ENCODE measurements around the gene RLBP1.
A peak's percentile ranks its signal among the peaks of the same experiment; 100 is the strongest.

Gene RLBP1

GRCh38 chr15:89218531-89218930, 2.8 kb downstream of the RLBP1 start:
- Mint-ChIP-seq H3K27ac (no peak overlapping the region), H3K4me3 (no peak overlapping the region)

GRCh38 chr15:89217686-89218376, 3.5 kb downstream of the RLBP1 start:
- H3K27ac Mint-ChIP-seq, result no peak overlapping the region
- no peak overlapping the region for H3K4me3 Mint-ChIP-seq
- H3K27me3 Mint-ChIP-seq (ENCODE audit: low read depth), result peaks cover 10% of the 10 kb centered on the region
- H3K36me3 Mint-ChIP-seq (ENCODE audit: low read depth), result no peaks in the 10 kb centered on the region
- H3K9me3 Mint-ChIP-seq, result no peaks in the 10 kb centered on the region
- no peaks in the 10 kb centered on the region for H3K4me1 Mint-ChIP-seq (ENCODE audit: low read depth)

More at GRCh38 chr15:89218531-89218930, 2.8 kb downstream of the RLBP1 start:
- Mint-ChIP-seq H3K9me3 (no peaks in the 10 kb centered on the region), H3K27me3 (ENCODE audit: low read depth) (peaks cover 4% of the 10 kb centered on the region), H3K4me1 (ENCODE audit: low read depth) (no peaks in the 10 kb centered on the region), H3K36me3 (ENCODE audit: low read depth) (no peaks in the 10 kb centered on the region)

GRCh38 chr15:89217031-89217430, 4.3 kb downstream of the RLBP1 start:
- no peaks in the 10 kb centered on the region for H3K9me3 Mint-ChIP-seq
- no peaks in the 10 kb centered on the region for H3K36me3 Mint-ChIP-seq (ENCODE audit: low read depth)
- no peak overlapping the region for H3K27ac Mint-ChIP-seq
- no peaks in the 10 kb centered on the region for H3K4me1 Mint-ChIP-seq (ENCODE audit: low read depth)
- peaks cover 10% of the 10 kb centered on the region for H3K27me3 Mint-ChIP-seq (ENCODE audit: low read depth)
- no peak overlapping the region for H3K4me3 Mint-ChIP-seq

- Mint-ChIP-seq H3K27ac (no peak overlapping the region), H3K4me3 (no peak overlapping the region), H3K9me3 (no peaks in the 10 kb centered on the region), H3K4me1 (ENCODE audit: low read depth) (no peaks in the 10 kb centered on the region), H3K36me3 (ENCODE audit: low read depth) (no peaks in the 10 kb centered on the region), H3K27me3 (ENCODE audit: low read depth) (peaks cover 10% of the 10 kb centered on the region)
Measured at GRCh38 chr15:89215627-89216026, 5.8 kb downstream of the RLBP1 start.

GRCh38 chr15:89211678-89212170, 9.7 kb downstream of the RLBP1 start:
- no peak overlapping the region for H3K4me3 Mint-ChIP-seq
- no peak overlapping the region for H3K27ac Mint-ChIP-seq
- H3K36me3 Mint-ChIP-seq (ENCODE audit: low read depth), result no peaks in the 10 kb centered on the region
- peaks cover 8% of the 10 kb centered on the region for H3K4me1 Mint-ChIP-seq (ENCODE audit: low read depth)
- H3K9me3 Mint-ChIP-seq, result no peaks in the 10 kb centered on the region
- H3K27me3 Mint-ChIP-seq (ENCODE audit: low read depth), result peaks cover 10% of the 10 kb centered on the region

GRCh38 chr15:89209057-89209456, 12.3 kb downstream of the RLBP1 start:
- no peak overlapping the region for H3K4me3 Mint-ChIP-seq
- H3K9me3 Mint-ChIP-seq, result no peaks in the 10 kb centered on the region
- H3K27me3 Mint-ChIP-seq (ENCODE audit: low read depth), result peaks cover 10% of the 10 kb centered on the region
- no peak overlapping the region for H3K27ac Mint-ChIP-seq
- H3K36me3 Mint-ChIP-seq (ENCODE audit: low read depth), result no peaks in the 10 kb centered on the region
- peaks cover 22% of the 10 kb centered on the region for H3K4me1 Mint-ChIP-seq (ENCODE audit: low read depth)

GRCh38 chr15:89208256-89208655, 13.1 kb downstream of the RLBP1 start:
- Mint-ChIP-seq H3K36me3 (ENCODE audit: low read depth) (peaks cover 1% of the 10 kb centered on the region), H3K4me3 (no peak overlapping the region), H3K9me3 (no peaks in the 10 kb centered on the region), H3K4me1 (ENCODE audit: low read depth) (peaks cover 29% of the 10 kb centered on the region), H3K27ac (no peak overlapping the region), H3K27me3 (ENCODE audit: low read depth) (peaks cover 3% of the 10 kb centered on the region)

- Mint-ChIP-seq H3K27me3 (ENCODE audit: low read depth) (no peaks in the 10 kb centered on the region), H3K4me3 (peak overlapping the region; percentile 5), H3K36me3 (ENCODE audit: low read depth) (peaks cover 1% of the 10 kb centered on the region), H3K4me1 (ENCODE audit: low read depth) (peaks cover 29% of the 10 kb centered on the region), H3K27ac (no peak overlapping the region), H3K9me3 (no peaks in the 10 kb centered on the region)
Measured at GRCh38 chr15:89206908-89207331, 14.5 kb downstream of the RLBP1 start.

GRCh38 chr15:89205991-89206585, 15.3 kb downstream of the RLBP1 start:
- Mint-ChIP-seq H3K4me1 (ENCODE audit: low read depth) (peaks cover 29% of the 10 kb centered on the region), H3K4me3 (no peak overlapping the region), H3K36me3 (ENCODE audit: low read depth) (peaks cover 6% of the 10 kb centered on the region), H3K27ac (no peak overlapping the region), H3K9me3 (no peaks in the 10 kb centered on the region), H3K27me3 (ENCODE audit: low read depth) (no peaks in the 10 kb centered on the region)

- Mint-ChIP-seq H3K9me3 (no peaks in the 10 kb centered on the region), H3K27ac (peak overlapping the region; percentile 68), H3K4me1 (ENCODE audit: low read depth) (peaks cover 29% of the 10 kb centered on the region), H3K4me3 (peak overlapping the region; percentile 55), H3K27me3 (ENCODE audit: low read depth) (no peaks in the 10 kb centered on the region), H3K36me3 (ENCODE audit: low read depth) (peaks cover 6% of the 10 kb centered on the region)
Measured at GRCh38 chr15:89203705-89204273, 17.6 kb downstream of the RLBP1 start.

GRCh38 chr15:89201465-89202005, 19.8 kb downstream of the RLBP1 start:
- Mint-ChIP-seq H3K27me3 (ENCODE audit: low read depth) (no peaks in the 10 kb centered on the region), H3K36me3 (ENCODE audit: low read depth) (peaks cover 9% of the 10 kb centered on the region), H3K9me3 (no peaks in the 10 kb centered on the region), H3K27ac (no peak overlapping the region), H3K4me3 (no peak overlapping the region), H3K4me1 (ENCODE audit: low read depth) (peaks cover 24% of the 10 kb centered on the region)

GRCh38 chr15:89200182-89200581, 21.2 kb downstream of the RLBP1 start:
- Mint-ChIP-seq H3K27ac (no peak overlapping the region), H3K4me3 (no peak overlapping the region), H3K9me3 (no peaks in the 10 kb centered on the region), H3K27me3 (ENCODE audit: low read depth) (no peaks in the 10 kb centered on the region), H3K36me3 (ENCODE audit: low read depth) (peaks cover 14% of the 10 kb centered on the region), H3K4me1 (ENCODE audit: low read depth) (peaks cover 21% of the 10 kb centered on the region)

- Mint-ChIP-seq H3K9me3 (no peaks in the 10 kb centered on the region), H3K4me1 (ENCODE audit: low read depth) (peaks cover 17% of the 10 kb centered on the region), H3K36me3 (ENCODE audit: low read depth) (peaks cover 14% of the 10 kb centered on the region), H3K27ac (no peak overlapping the region), H3K27me3 (ENCODE audit: low read depth) (no peaks in the 10 kb centered on the region), H3K4me3 (no peak overlapping the region)
Measured at GRCh38 chr15:89199746-89200145, 21.6 kb downstream of the RLBP1 start.

GRCh38 chr15:89198934-89199333, 22.4 kb downstream of the RLBP1 start:
- Mint-ChIP-seq H3K4me3 (no peak overlapping the region), H3K27ac (no peak overlapping the region), H3K4me1 (ENCODE audit: low read depth) (peaks cover 10% of the 10 kb centered on the region), H3K27me3 (ENCODE audit: low read depth) (no peaks in the 10 kb centered on the region), H3K36me3 (ENCODE audit: low read depth) (peaks cover 14% of the 10 kb centered on the region), H3K9me3 (no peaks in the 10 kb centered on the region)

- H3K4me1 Mint-ChIP-seq (ENCODE audit: low read depth), result peaks cover 5% of the 10 kb centered on the region
- H3K9me3 Mint-ChIP-seq, result no peaks in the 10 kb centered on the region
- H3K27ac Mint-ChIP-seq, result no peak overlapping the region
- peaks cover 17% of the 10 kb centered on the region for H3K36me3 Mint-ChIP-seq (ENCODE audit: low read depth)
- H3K27me3 Mint-ChIP-seq (ENCODE audit: low read depth), result no peaks in the 10 kb centered on the region
- no peak overlapping the region for H3K4me3 Mint-ChIP-seq
Measured at GRCh38 chr15:89198196-89198595, 23.2 kb downstream of the RLBP1 start.
